SK-N-SH treated with all-trans-retinoic acid at 6 μM for 48 hours (cell line): ENCODE data around the gene ZNF792.

Experiments used
- ATAC-seq: fragments of 200-7000 bp; cut with Tn5 transposase; 3 replicates; pipeline ENCODE4 v1.9.1; 2020; ENCODE audit warnings: mild to moderate bottlenecking, moderate library complexity
- ARNTL ChIP-seq: fragments of 450-650 bp; formaldehyde crosslinking; IDR thresholded peaks from 2 replicates; pipeline ENCODE4 v1.5.0; 2020; ENCODE audit warnings: low read depth, mild to moderate bottlenecking, moderate library complexity, borderline replicate concordance
- BACH2 ChIP-seq: fragments of 250-450 bp; sonication (Bioruptor Pico); IDR thresholded peaks from 2 replicates; pipeline ENCODE4 v1.9.0; 2021; ENCODE audit warnings: mild to moderate bottlenecking, borderline replicate concordance
- CREB5 ChIP-seq: fragments of 250-450 bp; sonication (Bioruptor Pico); IDR thresholded peaks from 2 replicates; pipeline ENCODE4 v1.5.1; 2020; ENCODE audit warnings: low read depth, mild to moderate bottlenecking, moderate library complexity
- CSDC2 ChIP-seq: fragments of 250-450 bp; sonication (Bioruptor Pico); IDR thresholded peaks from 2 replicates; pipeline ENCODE4 v1.5.0; 2020; ENCODE audit warnings: mild to moderate bottlenecking, moderate library complexity
- CSRNP3 ChIP-seq: fragments of 250-450 bp; sonication (Bioruptor Pico); IDR thresholded peaks from 2 replicates; pipeline ENCODE4 v1.5.1; 2021; ENCODE audit warnings: mild to moderate bottlenecking, moderate library complexity
- GLIS3 ChIP-seq: fragments of 250-450 bp; sonication (Bioruptor Pico); IDR thresholded peaks from 2 replicates; pipeline ENCODE4 v1.5.0; 2020; ENCODE audit warnings: mild to moderate bottlenecking, moderate library complexity
- OSR1 ChIP-seq: fragments of 250-450 bp; sonication (Bioruptor Pico); IDR thresholded peaks from 2 replicates; pipeline ENCODE4 v1.8.0; 2022; ENCODE audit warnings: moderate library complexity, mild to moderate bottlenecking, inconsistent platforms
- PATZ1 ChIP-seq: fragments of 250-450 bp; sonication (Bioruptor Pico); IDR thresholded peaks from 2 replicates; pipeline ENCODE4 v1.8.0; 2020; ENCODE audit warnings: mild to moderate bottlenecking, moderate library complexity, borderline replicate concordance
- POU6F1 ChIP-seq: fragments of 250-450 bp; sonication (Bioruptor Pico); IDR thresholded peaks from 2 replicates; pipeline ENCODE4 v1.8.0; 2021; ENCODE audit warnings: low read depth, mild to moderate bottlenecking, moderate library complexity, borderline replicate concordance
- PPARA ChIP-seq: fragments of 250-450 bp; sonication (Bioruptor Pico); IDR thresholded peaks from 2 replicates; pipeline ENCODE4 v1.5.0; 2020; ENCODE audit warnings: mild to moderate bottlenecking, borderline replicate concordance
- RARB ChIP-seq: fragments of 250-450 bp; sonication (Bioruptor Pico); IDR thresholded peaks from 2 replicates; pipeline ENCODE4 v1.8.0; 2021; ENCODE audit warnings: mild to moderate bottlenecking, moderate library complexity
- SNAI2 ChIP-seq: fragments of 250-450 bp; sonication (Bioruptor Pico); IDR thresholded peaks from 2 replicates; pipeline ENCODE4 v1.5.0; 2020; ENCODE audit warnings: mild to moderate bottlenecking, moderate library complexity
- TCF4 ChIP-seq: fragments of 250-450 bp; sonication (Bioruptor Pico); IDR thresholded peaks from 2 replicates; pipeline ENCODE4 v1.8.0; 2021; ENCODE audit warnings: mild to moderate bottlenecking, moderate library complexity, borderline replicate concordance
- TOX ChIP-seq: fragments of 250-450 bp; sonication (Bioruptor Pico); IDR thresholded peaks from 2 replicates; pipeline ENCODE4 v1.8.0; 2021; ENCODE audit warnings: mild to moderate bottlenecking, moderate library complexity, borderline replicate concordance
- TSHZ2 ChIP-seq: fragments of 250-450 bp; sonication (Bioruptor Pico); IDR thresholded peaks from 2 replicates; pipeline ENCODE4 v1.5.0; 2020; ENCODE audit warnings: mild to moderate bottlenecking, moderate library complexity
- ZFP3 ChIP-seq: fragments of 250-450 bp; sonication (Bioruptor Pico); IDR thresholded peaks from 2 replicates; pipeline ENCODE4 v1.5.0; 2020; ENCODE audit warnings: mild to moderate bottlenecking, moderate library complexity
- ZFP30 ChIP-seq: fragments of 450-650 bp; formaldehyde crosslinking; IDR thresholded peaks from 2 replicates; pipeline ENCODE4 v1.5.0; 2022; ENCODE audit warnings: mild to moderate bottlenecking, moderate library complexity
- ZNF565 ChIP-seq: fragments of 450-650 bp; formaldehyde crosslinking; conservative IDR thresholded peaks from 2 replicates; pipeline ENCODE4 v1.5.0; 2020; ENCODE audit warnings: low read depth, mild to moderate bottlenecking, moderate library complexity
- ZNF70 ChIP-seq: fragments of 450-650 bp; formaldehyde crosslinking; IDR thresholded peaks from 2 replicates; pipeline ENCODE4 v1.5.0; 2020; ENCODE audit warnings: mild to moderate bottlenecking, moderate library complexity
- ZNF8 ChIP-seq: fragments of 450-650 bp; formaldehyde crosslinking; IDR thresholded peaks from 2 replicates; pipeline ENCODE4 v1.5.0; 2020; ENCODE audit warnings: mild to moderate bottlenecking, moderate library complexity

The ZNF792 gene

GRCh38 chr19:35011091-35011689, 47.2 kb upstream of the ZNF792 start:
- TF ChIP-seq CSRNP3 (CRISPR knock-in tag), result no peak
- no peak for TF ChIP-seq ZNF8 (CRISPR knock-in tag)
- no peak for TF ChIP-seq PATZ1 (CRISPR knock-in tag)
- TF ChIP-seq BACH2 (CRISPR knock-in tag), result no peak
- TF ChIP-seq OSR1 (CRISPR knock-in tag), result no peak
- no peak for TF ChIP-seq ARNTL
- no peak for TF ChIP-seq ZNF565 (CRISPR knock-in tag)
- no peak for TF ChIP-seq POU6F1 (CRISPR knock-in tag)
- TF ChIP-seq TSHZ2 (CRISPR knock-in tag), result no peak
- no peak for TF ChIP-seq SNAI2 (CRISPR knock-in tag)
- TF ChIP-seq TCF4 (CRISPR knock-in tag), result no peak
- TF ChIP-seq ZFP3 (CRISPR knock-in tag), result no peak
- TF ChIP-seq ZNF70 (CRISPR knock-in tag), result no peak
- TF ChIP-seq ZFP30, result no peak
- TF ChIP-seq PPARA (CRISPR knock-in tag), result no peak
- ATAC-seq, result no peak

GRCh38 chr19:35009424-35010415, 45.7 kb upstream of the ZNF792 start:
- TF ChIP-seq CREB5 (CRISPR knock-in tag), result no peak
- TF ChIP-seq RARB, result no peak
- no peak for TF ChIP-seq PPARA (CRISPR knock-in tag)
- TF ChIP-seq OSR1 (CRISPR knock-in tag), result no peak
- no peak for TF ChIP-seq ZNF565 (CRISPR knock-in tag)
- no peak for TF ChIP-seq TCF4 (CRISPR knock-in tag)
- TF ChIP-seq TOX (CRISPR knock-in tag), result no peak
- TF ChIP-seq GLIS3 (CRISPR knock-in tag), result no peak
- TF ChIP-seq ZFP30, result no peak
- TF ChIP-seq CSDC2, result no peak
- TF ChIP-seq CSRNP3 (CRISPR knock-in tag), result no peak
- no peak for TF ChIP-seq PATZ1 (CRISPR knock-in tag)
- no peak for TF ChIP-seq ZFP3 (CRISPR knock-in tag)
- no peak for TF ChIP-seq SNAI2 (CRISPR knock-in tag)
- TF ChIP-seq POU6F1 (CRISPR knock-in tag), result no peak
- TF ChIP-seq ARNTL, result no peak
- TF ChIP-seq BACH2 (CRISPR knock-in tag), result no peak
- no peak for ATAC-seq
